Calu3 (cell line): ENCODE measurements around the gene KRTAP29-1. TPM values are rescaled to one million over a fixed set of nuclear protein-coding genes. Genes with fewer than 3 reads are reported as not detected.

Experiments
- BruUV-seq: library from RNA; stranded (reverse); fragments of 400-500 nt; replicated peaks from 2 replicates; lab custom pipeline; 2021; lab: Mats Ljungman, UMichigan
- CTCF ChIA-PET: fragments of 300-600 bp; sonication (Branson Sonifier 250); formaldehyde crosslinking; loops from one replicate; lab custom pipeline; 2022; ENCODE audit warnings: antibody characterized with exemption; lab: Charles Lee
- DNase-seq: peaks from one replicate; pipeline ENCODE4 v3.0.0; 2022
- H3K27ac Mint-ChIP-seq: one replicate; pipeline ENCODE4 v1.8.0; 2022; ENCODE audit warnings: mixed read lengths; ENCODE audit not compliant: unreplicated experiment
- H3K27me3 Mint-ChIP-seq: one replicate; pipeline ENCODE4 v1.8.0; 2022; ENCODE audit warnings: mixed read lengths; ENCODE audit not compliant: unreplicated experiment
- H3K36me3 Mint-ChIP-seq: one replicate; pipeline ENCODE4 v1.8.0; 2022; ENCODE audit warnings: mild to moderate bottlenecking, moderate library complexity, mixed read lengths; ENCODE audit not compliant: insufficient read depth, unreplicated experiment
- H3K4me1 Mint-ChIP-seq: one replicate; pipeline ENCODE4 v1.8.0; 2022; ENCODE audit warnings: mild to moderate bottlenecking, low read depth, mixed read lengths; ENCODE audit not compliant: unreplicated experiment
- H3K4me3 Mint-ChIP-seq: one replicate; pipeline ENCODE4 v1.8.0; 2022; ENCODE audit warnings: mild to moderate bottlenecking, low read depth, moderate library complexity, mixed read lengths; ENCODE audit not compliant: unreplicated experiment
- H3K9me3 Mint-ChIP-seq: one replicate; pipeline ENCODE4 v1.8.0; 2022; ENCODE audit warnings: low read depth, mixed read lengths; ENCODE audit not compliant: unreplicated experiment
- CTCF ChIP-seq: fragments of 200-600 bp; IDR thresholded peaks from one replicate; pipeline ENCODE4 v1.8.0; 2022; ENCODE audit warnings: antibody characterized with exemption; ENCODE audit not compliant: unreplicated experiment
- intact Hi-C: fragments of 100-400 bp; cut with micrococcal nuclease; formaldehyde crosslinking; loops from one replicate; pipeline ENCODE4 v1.10.0; 2022; ENCODE audit not compliant: unreplicated experiment
- total RNA-seq: library from RNA; stranded (reverse); gene quantifications from 2 replicates; pipeline ENCODE4 v1.2.3, GENCODE V29; 2022

Gene KRTAP29-1
- total RNA-seq, 1 experiment from 2014 or later: not detected

GRCh38 chr17:41296846-41297245 is 5.8 kb downstream of the KRTAP29-1 start:
- intact Hi-C loops: no loop called here
- CTCF ChIA-PET: no interaction called here
- Mint-ChIP-seq H3K27me3 (no peaks in the 10 kb centered on the region), H3K4me3 (no peak overlapping the region), H3K36me3 (no peaks in the 10 kb centered on the region), H3K4me1 (no peaks in the 10 kb centered on the region), H3K27ac (no peak overlapping the region), H3K9me3 (peaks cover 3% of the 10 kb centered on the region)
- TF ChIP-seq CTCF: no peak
- no peak for DNase-seq
- BruUV-seq: no TSS peak

GRCh38 chr17:41294016-41294415 is 8.6 kb downstream of the KRTAP29-1 start:
- no TSS peak for BruUV-seq
- Mint-ChIP-seq H3K4me1 (no peaks in the 10 kb centered on the region), H3K27me3 (no peaks in the 10 kb centered on the region), H3K9me3 (peaks cover 3% of the 10 kb centered on the region), H3K27ac (no peak overlapping the region), H3K4me3 (no peak overlapping the region), H3K36me3 (no peaks in the 10 kb centered on the region)
- no peak for TF ChIP-seq CTCF
- CTCF ChIA-PET: interaction anchor here (1.0 kb wide), 1 partner anchor 407 kb away, joined by 3 read pairs; no protein-coding TSS in a partner anchor
- intact Hi-C loops: no loop called here
- DNase-seq: no peak

GRCh38 chr17:41287050-41287449 is 15.6 kb downstream of the KRTAP29-1 start:
- CTCF ChIA-PET: interaction anchor here (0.7 to 1.3 kb wide), 3 partner anchors 35 to 155 kb away, joined by 3 to 4 read pairs (median 4); no protein-coding TSS in a partner anchor
- Mint-ChIP-seq H3K27me3 (no peaks in the 10 kb centered on the region), H3K4me1 (peaks cover 38% of the 10 kb centered on the region), H3K9me3 (peaks cover 2% of the 10 kb centered on the region), H3K36me3 (no peaks in the 10 kb centered on the region), H3K4me3 (no peak overlapping the region), H3K27ac (peak overlapping the region; percentile 36)
- BruUV-seq: no TSS peak
- intact Hi-C loops: no loop called here
- no peak for DNase-seq
- no peak for TF ChIP-seq CTCF

GRCh38 chr17:41284546-41284945 is 18.1 kb downstream of the KRTAP29-1 start:
- H3K9me3 Mint-ChIP-seq: peaks cover 2% of the 10 kb centered on the region
- H3K27ac Mint-ChIP-seq: no peak overlapping the region
- CTCF ChIA-PET: no interaction called here
- no peak overlapping the region for H3K4me3 Mint-ChIP-seq
- intact Hi-C loops: no loop called here
- no peak for DNase-seq
- no peak for TF ChIP-seq CTCF
- no peaks in the 10 kb centered on the region for H3K27me3 Mint-ChIP-seq
- peaks cover 38% of the 10 kb centered on the region for H3K4me1 Mint-ChIP-seq
- BruUV-seq: no TSS peak
- no peaks in the 10 kb centered on the region for H3K36me3 Mint-ChIP-seq
